T-helper 17 cell (primary cell): ENCODE results near the gene IGFALS. TPM values are rescaled to one million over a fixed set of nuclear protein-coding genes. Genes with fewer than 3 reads are reported as not detected.
"Not testable (repeated sequence)": the region's sequence is repeated elsewhere in the genome, so short reads cannot be mapped to it uniquely, and the experiment has no call there.

Source experiments
- ATAC-seq: fragments of 150-1000 bp; cut with Tn5 transposase; 2 replicates; pipeline ENCODE4 v1.10.0; 2021; ENCODE audit warnings: mild to moderate bottlenecking, moderate library complexity
- DNase-seq, 3 donors: peaks; one replicate each; pipeline versions ENCODE4 v3.0.0 to v3.0.0-alpha.2; 2020 to 2021
- H3K9me3 ChIP-seq: one replicate; pipeline ENCODE4 v1.7.0; 2013; ENCODE audit warnings: low read length, mild to moderate bottlenecking; ENCODE audit not compliant: control insufficient read depth, poor library complexity, severe bottlenecking
- H3K27ac Mint-ChIP-seq: one replicate; pipeline ENCODE4 v1.8.0; 2022; ENCODE audit warnings: mild to moderate bottlenecking, moderate library complexity, mixed read lengths
- H3K27me3 Mint-ChIP-seq: one replicate; pipeline ENCODE4 v1.8.0; 2022; ENCODE audit warnings: mixed read lengths
- H3K36me3 Mint-ChIP-seq: one replicate; pipeline ENCODE4 v1.8.0; 2022; ENCODE audit warnings: low read depth, mixed read lengths
- H3K4me1 Mint-ChIP-seq: one replicate; pipeline ENCODE4 v1.8.0; 2022; ENCODE audit warnings: mild to moderate bottlenecking, mixed read lengths
- H3K4me3 Mint-ChIP-seq: one replicate; pipeline ENCODE4 v1.8.0; 2022; ENCODE audit warnings: mild to moderate bottlenecking, moderate library complexity, mixed read lengths
- total RNA-seq, 4 donors: library from RNA in 2 of 4; stranded (reverse) in 2 of 4; gene quantifications; one replicate each; pipeline ENCODE4 v1.2.3 and lab custom pipeline; 2022 to 2026

Gene IGFALS
- total RNA-seq, 2 donors from 2014 or later = 0.25 to 0.55 TPM

DNA sequence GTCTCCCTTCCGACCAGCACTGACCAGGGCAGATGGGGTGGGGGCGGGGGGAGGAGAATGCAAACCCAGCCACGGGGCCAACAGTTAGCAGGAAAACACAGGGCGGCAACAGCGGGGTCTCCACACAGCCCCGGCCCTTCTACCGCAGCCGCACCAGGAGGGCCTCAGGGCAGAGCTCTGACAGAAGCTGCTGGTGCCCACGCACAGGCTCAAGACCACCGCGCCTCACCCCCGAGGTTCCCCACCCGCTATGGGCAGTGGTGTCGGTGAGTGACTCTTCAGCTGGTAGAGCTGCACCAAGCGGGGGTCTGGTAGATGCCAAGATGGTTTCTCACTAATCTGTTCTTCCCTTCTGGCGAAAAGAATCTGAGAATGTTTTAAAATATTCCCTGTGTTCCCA lies 17.0 kb upstream of the IGFALS start:
- H3K9me3 ChIP-seq = no peaks in the 10 kb centered on the region
- Mint-ChIP-seq H3K36me3 (peaks cover 5% of the 10 kb centered on the region), H3K4me1 (peaks cover 12% of the 10 kb centered on the region), H3K27me3 (no peaks in the 10 kb centered on the region), H3K4me3 (no peak overlapping the region), H3K27ac (peak overlapping the region; percentile 3)
- ATAC-seq (no peak), DNase-seq (no peak)

DNA sequence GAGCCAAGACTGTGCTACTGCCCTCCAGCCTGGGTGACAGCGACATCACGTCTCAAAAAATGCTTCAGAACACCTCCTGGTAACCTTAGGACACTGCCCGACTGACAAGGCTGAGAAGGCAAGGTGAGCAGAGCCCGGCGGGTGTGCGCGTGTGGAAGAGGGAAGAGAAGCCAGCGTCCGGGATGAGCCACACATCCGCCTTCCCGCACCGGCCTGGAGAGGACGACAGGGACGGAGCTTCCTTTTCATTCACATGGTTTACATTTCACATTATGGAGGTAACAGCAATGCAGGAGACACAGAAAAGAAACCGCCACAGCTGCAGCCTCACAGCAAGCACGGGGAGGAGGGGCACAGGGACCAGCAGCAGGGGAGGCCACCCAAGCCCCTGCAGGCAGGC lies 16.6 kb upstream of the IGFALS start:
- peaks cover 6% of the 10 kb centered on the region for H3K36me3 Mint-ChIP-seq
- no peaks in the 10 kb centered on the region for H3K27me3 Mint-ChIP-seq
- ATAC-seq (no peak), DNase-seq (no peak)
- no peaks in the 10 kb centered on the region for H3K9me3 ChIP-seq
- peaks cover 9% of the 10 kb centered on the region for H3K4me1 Mint-ChIP-seq
- H3K27ac Mint-ChIP-seq = peak overlapping the region; percentile 3
- H3K4me3 Mint-ChIP-seq = no peak overlapping the region

DNA sequence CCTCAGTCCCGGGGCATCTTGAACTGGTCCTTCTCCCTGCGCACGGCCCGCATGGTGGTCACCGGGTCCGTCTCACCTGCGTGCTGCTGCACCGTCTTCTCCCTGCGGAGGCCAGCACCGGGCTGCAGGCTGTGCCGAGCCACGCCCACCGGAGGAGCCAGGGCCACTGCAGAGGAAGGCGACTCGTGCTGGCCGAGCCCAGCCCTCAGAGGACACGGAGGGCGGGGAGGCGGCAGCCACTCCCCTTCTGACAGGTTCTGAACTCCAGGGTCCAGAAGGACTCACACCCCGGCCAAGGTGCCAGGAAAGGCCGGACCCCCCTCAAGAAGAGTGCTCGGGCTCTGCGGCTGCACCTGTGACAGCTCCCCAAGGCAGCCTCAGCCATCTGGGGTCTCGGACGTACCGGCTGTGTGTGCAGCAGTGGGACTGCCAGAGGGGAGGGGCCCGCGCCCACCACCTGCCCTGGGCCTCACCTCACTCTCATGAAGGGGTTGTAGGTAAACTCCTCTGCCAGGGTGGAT lies 15.8 kb upstream of the IGFALS start:
- Mint-ChIP-seq H3K27me3 (no peaks in the 10 kb centered on the region), H3K36me3 (peaks cover 6% of the 10 kb centered on the region), H3K4me3 (no peak overlapping the region), H3K4me1 (peaks cover 6% of the 10 kb centered on the region), H3K27ac (no peak overlapping the region)
- no peaks in the 10 kb centered on the region for H3K9me3 ChIP-seq
- ATAC-seq (no peak), DNase-seq (no peak)

DNA sequence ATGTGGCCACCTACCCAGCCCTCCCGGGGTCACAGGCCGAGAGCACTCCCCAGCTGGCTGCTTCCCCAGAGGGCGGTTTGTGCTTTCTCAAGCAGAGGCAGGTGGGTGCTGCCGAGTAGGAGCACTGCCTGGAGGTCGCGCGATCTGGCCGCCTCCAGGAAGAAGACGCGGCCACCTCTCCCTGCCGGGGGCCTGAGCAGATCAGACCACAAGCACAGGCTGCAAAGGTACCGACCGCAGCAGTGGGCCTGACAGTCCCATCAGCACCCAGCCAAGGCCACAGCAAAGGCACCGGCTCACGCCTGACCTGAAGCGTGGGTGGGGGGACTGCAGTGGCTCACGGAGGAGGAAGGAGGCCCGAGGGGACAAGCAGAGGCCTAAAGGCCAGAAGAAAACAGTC lies 15.2 kb upstream of the IGFALS start:
- H3K36me3 Mint-ChIP-seq = peaks cover 6% of the 10 kb centered on the region
- peaks cover 8% of the 10 kb centered on the region for H3K4me1 Mint-ChIP-seq
- no peak for ATAC-seq
- DNase-seq = no peak
- no peak overlapping the region for H3K4me3 Mint-ChIP-seq
- H3K27me3 Mint-ChIP-seq = no peaks in the 10 kb centered on the region
- H3K27ac Mint-ChIP-seq = no peak overlapping the region
- no peaks in the 10 kb centered on the region for H3K9me3 ChIP-seq

DNA sequence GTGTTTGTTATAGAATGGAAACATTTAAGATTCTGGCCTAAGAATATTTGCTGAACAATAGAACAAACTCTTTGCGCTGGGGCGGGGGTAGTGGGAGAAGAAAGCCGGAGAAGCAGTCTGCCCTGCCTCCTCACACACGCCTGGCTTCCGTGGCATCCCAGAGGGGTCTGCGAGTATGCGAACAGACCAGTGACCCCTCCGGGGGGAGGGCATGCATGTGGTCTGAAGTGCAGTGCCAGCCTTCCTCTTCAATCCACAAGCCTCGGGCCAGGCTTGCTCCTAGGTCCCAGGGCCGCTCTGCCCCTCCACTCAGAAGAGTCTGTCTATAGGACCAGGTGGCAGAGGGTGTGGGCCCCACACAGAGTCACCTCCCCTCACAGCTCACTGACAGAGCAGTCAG lies 14.1 kb upstream of the IGFALS start:
- no peaks in the 10 kb centered on the region for H3K9me3 ChIP-seq
- H3K27ac Mint-ChIP-seq = no peak overlapping the region

DNA sequence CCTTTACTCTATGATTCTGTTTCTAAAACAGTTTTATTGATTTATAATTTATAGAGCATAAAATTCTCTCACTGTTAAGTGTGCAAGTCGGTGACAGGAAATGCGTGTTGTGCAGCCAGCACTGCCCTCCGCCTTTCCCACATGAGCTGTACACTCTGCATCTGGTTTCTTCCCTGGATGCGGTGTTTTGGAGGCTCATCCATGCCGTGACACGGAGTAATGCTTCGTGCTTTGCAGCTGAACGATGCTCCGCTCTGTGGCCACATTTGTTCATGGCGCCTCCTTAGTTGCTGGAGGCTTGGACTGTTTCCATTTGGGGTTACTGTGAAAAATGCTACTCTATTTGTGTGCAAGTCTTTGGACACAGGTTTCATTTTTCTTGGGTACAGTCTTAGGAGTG lies 7.2 kb upstream of the IGFALS start:
- H3K27me3 Mint-ChIP-seq = no peaks in the 10 kb centered on the region

More for the DNA sequence above, 14.1 kb upstream of the IGFALS start:
- no peaks in the 10 kb centered on the region for H3K27me3 Mint-ChIP-seq
- H3K4me3 Mint-ChIP-seq = no peak overlapping the region
- H3K4me1 Mint-ChIP-seq = peaks cover 4% of the 10 kb centered on the region
- DNase-seq (no peak), ATAC-seq (no peak)
- peaks cover 2% of the 10 kb centered on the region for H3K36me3 Mint-ChIP-seq

DNA sequence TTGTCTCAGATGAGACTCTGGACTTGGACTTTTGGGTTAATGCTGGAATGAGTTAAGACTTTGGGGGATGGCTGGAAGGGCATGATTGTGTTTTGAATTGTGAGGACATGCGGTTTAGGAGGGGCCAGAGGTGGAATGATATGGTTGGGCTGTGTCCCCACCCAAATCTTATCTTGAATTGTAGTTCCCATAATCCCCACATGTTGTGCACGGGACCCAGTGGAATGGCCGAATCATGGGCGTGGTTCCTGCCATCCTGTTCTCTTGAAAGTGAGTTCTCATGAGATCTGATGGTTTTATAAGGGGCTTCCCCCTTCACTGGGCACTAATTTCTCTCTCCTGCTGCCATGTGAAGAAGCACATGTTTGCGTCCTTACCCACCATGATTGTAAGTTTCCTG lies 5.8 kb upstream of the IGFALS start:
- not testable (repeated sequence) for H3K9me3 ChIP-seq, H3K27ac Mint-ChIP-seq, DNase-seq, H3K27me3 Mint-ChIP-seq, H3K4me3 Mint-ChIP-seq, H3K36me3 Mint-ChIP-seq, ATAC-seq, H3K4me1 Mint-ChIP-seq

More for the DNA sequence above, 7.2 kb upstream of the IGFALS start:
- ATAC-seq (no peak), DNase-seq (no peak)
- no peak overlapping the region for H3K4me3 Mint-ChIP-seq
- no peak overlapping the region for H3K27ac Mint-ChIP-seq
- peaks cover 2% of the 10 kb centered on the region for H3K4me1 Mint-ChIP-seq
- H3K9me3 ChIP-seq = no peaks in the 10 kb centered on the region
- H3K36me3 Mint-ChIP-seq = peaks cover 2% of the 10 kb centered on the region

DNA sequence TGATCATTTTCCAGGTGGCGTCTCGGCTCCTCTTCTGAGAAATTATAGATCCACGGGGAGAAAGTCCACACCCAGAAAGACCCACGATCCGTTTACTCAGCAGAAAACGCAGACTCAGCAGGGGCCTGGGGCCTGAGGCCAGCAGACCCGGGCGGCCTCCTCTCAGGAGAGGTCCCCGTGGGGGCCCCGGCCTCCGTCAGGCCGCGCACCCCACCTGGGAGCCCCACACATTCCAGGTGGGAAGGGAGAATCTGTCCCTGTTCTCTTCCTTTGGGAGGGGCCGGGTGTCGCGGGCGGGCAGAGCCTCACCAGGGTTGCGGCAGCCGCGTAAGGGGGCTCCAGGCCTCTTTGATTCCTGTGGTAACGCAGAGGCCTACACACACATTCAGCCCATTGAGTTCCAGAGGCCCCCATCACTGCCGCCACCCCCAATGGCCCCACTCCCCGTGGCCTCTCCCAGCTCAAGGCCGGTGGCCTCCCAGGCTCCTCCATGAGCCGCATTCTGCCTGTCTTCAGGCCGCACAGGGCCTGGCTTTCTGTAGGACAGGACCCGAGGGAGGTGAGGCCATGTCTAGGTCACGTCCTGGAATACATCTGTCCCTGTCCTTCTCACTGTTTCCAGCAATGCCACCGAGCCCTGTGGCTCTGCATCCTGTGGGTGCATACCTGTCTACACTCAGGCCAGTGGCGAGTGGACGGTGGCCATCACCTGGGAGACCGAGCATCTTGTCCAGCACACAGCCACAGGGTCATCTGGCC lies 1.6 kb upstream of the IGFALS start:
- Mint-ChIP-seq H3K36me3 (no peaks in the 10 kb centered on the region), H3K27ac (no peak overlapping the region), H3K27me3 (no peaks in the 10 kb centered on the region), H3K4me3 (no peak overlapping the region), H3K4me1 (no peaks in the 10 kb centered on the region)
- H3K9me3 ChIP-seq = no peaks in the 10 kb centered on the region
- DNase-seq (no peak), ATAC-seq (no peak)

DNA sequence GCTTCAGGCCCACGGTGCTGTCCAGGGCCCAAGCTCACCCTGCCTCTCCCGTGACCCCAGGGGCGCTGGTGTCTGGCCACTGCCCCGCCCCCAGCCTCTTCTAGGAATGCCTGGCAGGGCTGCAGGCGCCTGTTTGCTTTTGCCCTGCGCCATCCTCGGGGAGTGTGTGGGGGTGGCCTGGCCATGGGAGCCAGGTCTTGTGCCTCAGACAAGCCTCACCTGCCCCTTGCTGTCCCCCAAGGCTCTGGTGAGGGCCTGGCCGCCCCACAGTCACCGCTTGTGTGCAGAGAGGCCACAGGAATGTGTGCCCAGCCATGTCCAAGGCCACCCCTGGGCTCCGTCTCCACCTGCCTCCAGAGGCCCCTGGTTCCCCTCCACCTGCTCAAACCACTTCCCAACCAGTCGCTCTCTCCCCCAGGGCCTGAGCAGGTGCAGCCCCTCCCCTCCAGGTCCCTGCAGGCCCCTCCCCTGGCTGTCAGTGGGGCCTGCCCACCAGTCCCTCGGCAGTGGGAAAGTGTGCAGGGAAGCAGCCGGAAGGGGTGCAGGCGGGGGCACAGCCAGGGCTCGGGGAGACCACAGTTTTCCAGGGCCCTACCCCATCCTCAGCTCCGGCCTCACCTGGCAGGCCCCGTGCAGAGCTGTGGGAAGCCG lies 841 bp upstream of the IGFALS start:
- Mint-ChIP-seq H3K4me1 (no peaks in the 10 kb centered on the region), H3K36me3 (no peaks in the 10 kb centered on the region), H3K27me3 (no peaks in the 10 kb centered on the region), H3K27ac (no peak overlapping the region), H3K4me3 (no peak overlapping the region)
- H3K9me3 ChIP-seq = no peaks in the 10 kb centered on the region
- ATAC-seq = no peak
- DNase-seq = no peak

DNA sequence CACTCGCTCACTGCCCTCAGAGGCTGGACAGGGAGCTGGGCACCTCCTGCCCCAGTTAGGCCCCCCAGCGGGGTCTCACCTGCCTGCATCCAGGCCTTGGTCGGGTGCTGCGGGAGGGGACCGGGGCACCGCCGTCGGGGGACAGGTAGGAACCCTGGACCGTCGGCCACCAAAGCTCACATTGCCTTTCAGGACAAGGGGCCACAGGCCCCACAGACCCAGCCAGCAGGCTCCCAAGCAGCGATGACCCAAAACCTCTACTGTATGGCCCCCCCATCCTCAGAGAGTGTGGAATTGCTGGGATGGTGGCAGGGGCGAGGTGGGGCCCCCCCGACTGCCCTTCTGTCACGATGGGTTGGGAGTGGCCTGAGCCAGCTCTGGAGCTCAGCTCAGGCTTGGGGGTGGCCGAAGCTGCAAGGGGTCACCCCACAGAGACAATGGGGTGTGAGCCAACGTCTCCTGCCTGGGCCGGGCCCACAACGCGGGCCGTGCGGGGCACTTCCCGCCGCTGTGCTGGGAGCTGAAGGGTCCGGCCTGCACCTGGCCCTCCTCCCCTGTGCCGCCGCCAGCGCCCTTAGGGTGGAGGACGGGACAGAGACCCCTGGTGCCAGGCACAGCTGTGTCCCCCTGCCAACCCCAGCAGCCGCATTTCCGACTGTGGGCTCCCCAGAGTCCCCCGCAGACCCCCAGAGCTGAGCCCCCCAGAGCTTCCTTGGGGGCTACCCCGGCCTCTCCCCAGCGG lies 498 bp downstream of the IGFALS start:
- no peaks in the 10 kb centered on the region for H3K27me3 Mint-ChIP-seq
- peaks cover 2% of the 10 kb centered on the region for H3K36me3 Mint-ChIP-seq
- H3K9me3 ChIP-seq = no peaks in the 10 kb centered on the region
- ATAC-seq (no peak), DNase-seq (peak in 1 of 3 donors; percentile 7)
- H3K27ac Mint-ChIP-seq = no peak overlapping the region
- no peak overlapping the region for H3K4me3 Mint-ChIP-seq
- H3K4me1 Mint-ChIP-seq = peaks cover 2% of the 10 kb centered on the region

DNA sequence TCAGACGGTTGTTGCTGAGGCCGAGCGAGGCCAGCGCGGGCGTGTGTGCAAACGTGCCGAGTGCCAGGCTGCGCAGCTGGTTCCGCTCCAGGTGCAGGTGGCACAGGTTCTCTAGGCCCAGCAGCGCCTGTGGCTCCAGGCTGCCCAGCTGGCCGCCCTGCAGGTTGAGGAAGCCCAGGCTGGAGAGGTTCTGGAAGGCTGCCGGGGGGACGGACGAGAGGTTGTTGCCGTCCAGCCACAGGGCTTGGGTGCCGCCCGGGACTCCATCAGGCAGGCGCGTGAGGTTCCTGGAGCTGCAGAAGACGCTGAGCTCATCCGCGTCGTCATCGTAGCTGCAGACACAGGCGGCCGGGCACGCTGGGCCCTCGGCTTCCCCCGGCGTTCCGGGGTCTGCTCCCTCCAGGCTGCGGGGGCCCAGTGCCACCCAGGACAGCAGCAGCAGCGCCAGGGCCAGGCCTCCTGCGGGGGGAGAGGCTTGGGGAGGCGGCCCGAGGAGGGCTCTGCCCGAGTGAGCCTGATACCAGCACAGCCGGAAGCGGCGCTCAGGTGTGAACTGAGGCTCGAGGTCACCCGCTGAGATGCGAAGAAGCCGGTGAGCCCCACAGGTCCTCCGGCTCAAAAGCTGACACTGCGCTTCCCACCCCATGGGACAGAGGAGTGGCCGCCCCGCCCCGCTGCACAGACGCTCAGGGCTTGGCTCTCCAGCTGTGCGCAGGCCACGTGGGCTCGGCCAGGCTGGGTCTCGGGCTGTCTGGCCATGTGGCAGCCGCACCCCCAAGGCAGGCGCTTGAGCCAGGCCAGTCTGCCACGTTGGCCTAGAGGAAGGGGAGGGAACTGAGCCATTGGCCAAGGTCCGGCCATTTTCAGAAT lies 1.3 kb downstream of the IGFALS start:
- no peak for DNase-seq

DNA sequence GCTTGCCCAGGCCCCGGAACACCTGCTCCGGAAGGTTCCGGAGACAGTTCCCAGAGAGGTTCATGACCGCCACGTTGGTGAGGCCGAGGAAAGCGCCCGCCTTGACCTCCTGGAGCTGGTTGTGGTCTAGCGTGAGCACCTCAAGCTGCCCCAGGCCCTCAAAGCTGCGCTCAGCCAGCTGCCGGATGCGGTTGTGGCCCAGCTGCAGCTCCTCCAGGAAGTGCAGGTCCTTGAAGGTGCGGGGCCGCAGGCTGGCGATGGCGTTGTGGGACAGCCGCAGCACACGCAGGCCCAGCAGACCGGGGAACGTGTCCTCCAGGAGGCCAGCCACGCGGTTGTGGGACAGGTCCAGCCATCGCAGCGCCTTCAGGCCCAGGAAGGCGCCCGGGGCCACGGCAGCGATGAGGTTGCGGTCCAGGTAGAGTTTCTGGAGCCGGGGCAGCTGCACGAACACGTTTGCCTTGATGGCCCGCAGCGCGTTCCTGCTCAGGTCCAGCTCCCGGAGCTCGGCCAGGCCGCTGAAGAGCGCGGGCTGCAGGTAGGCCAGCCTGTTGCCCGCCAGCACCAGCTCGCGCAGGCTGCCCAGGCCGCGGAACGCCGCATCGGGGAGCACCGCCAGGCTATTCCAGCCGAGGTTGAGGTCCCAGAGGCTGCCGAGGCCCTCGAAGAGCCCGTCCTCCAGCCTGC lies 2.1 kb downstream of the IGFALS start:
- ATAC-seq (no peak), DNase-seq (no peak)
- no peak overlapping the region for H3K4me3 Mint-ChIP-seq
- H3K27me3 Mint-ChIP-seq = no peaks in the 10 kb centered on the region
- H3K36me3 Mint-ChIP-seq = peaks cover 2% of the 10 kb centered on the region
- H3K4me1 Mint-ChIP-seq = peaks cover 2% of the 10 kb centered on the region
- H3K9me3 ChIP-seq = no peaks in the 10 kb centered on the region
- H3K27ac Mint-ChIP-seq = no peak overlapping the region

More for the DNA sequence above, 1.3 kb downstream of the IGFALS start:
- Mint-ChIP-seq H3K27me3 (no peaks in the 10 kb centered on the region), H3K27ac (no peak overlapping the region), H3K4me1 (peaks cover 2% of the 10 kb centered on the region), H3K36me3 (peaks cover 2% of the 10 kb centered on the region), H3K4me3 (no peak overlapping the region)
- no peak for ATAC-seq
- H3K9me3 ChIP-seq = no peaks in the 10 kb centered on the region
